Spleen (tissue), 11 donors: Measurements from ENCODE around the gene IGFBP6. TPM values are rescaled to one million over a fixed set of nuclear protein-coding genes. Genes with fewer than 3 reads are reported as not detected.
A peak's percentile ranks its signal among the peaks of the same experiment; 100 is the strongest.

Experiments
- DNase-seq: peaks from one replicate; pipeline ENCODE4 v3.0.0-alpha.2; 2020
- H3K27ac ChIP-seq, 8 donors: fragments of 200-600 bp; sonication (generic) in 7 of 8; 1 replicate in 4 of 8; 2 replicates in 4 of 8; pipeline versions ENCODE4 v1.5.0 to v1.8.0; 2016 to 2021; ENCODE audit warnings: inconsistent platforms in 4 of 8, mild to moderate bottlenecking in 4 of 8, moderate library complexity in 1 of 8
- H3K27me3 ChIP-seq, 7 donors: fragments of 200-600 bp; sonication (generic) in 6 of 7; replicated peaks in 1 of 7; 1 replicate in 4 of 7; 2 replicates in 3 of 7; pipeline versions ENCODE4 v1.5.0 to v1.8.0; 2016 to 2021; ENCODE audit warnings: inconsistent platforms in 3 of 7, mild to moderate bottlenecking in 1 of 7
- H3K36me3 ChIP-seq, 6 donors: fragments of 200-600 bp; sonication (generic) in 5 of 6; 1 replicate in 4 of 6; 2 replicates in 2 of 6; pipeline versions ENCODE4 v1.5.0 to v1.8.0; 2016 to 2021; ENCODE audit warnings: inconsistent platforms in 2 of 6
- H3K4me1 ChIP-seq, 6 donors: fragments of 200-600 bp; sonication (generic) in 5 of 6; 1 replicate in 3 of 6; 2 replicates in 3 of 6; pipeline versions ENCODE4 v1.5.0 to v1.8.0; 2016 to 2021; ENCODE audit warnings: inconsistent platforms in 3 of 6
- H3K4me3 ChIP-seq, 8 donors: fragments of 200-600 bp; sonication (generic) in 7 of 8; 1 replicate in 4 of 8; 2 replicates in 4 of 8; pipeline versions ENCODE4 v1.5.0 to v1.8.0; 2016 to 2021; ENCODE audit warnings: inconsistent platforms in 4 of 8, mild to moderate bottlenecking in 4 of 8, moderate library complexity in 2 of 8
- H3K9me3 ChIP-seq, 8 donors: fragments of 200-600 bp; sonication (generic) in 7 of 8; 1 replicate in 4 of 8; 2 replicates in 4 of 8; pipeline versions ENCODE4 v1.5.0 to v1.8.0; 2016 to 2021; ENCODE audit warnings: inconsistent platforms in 4 of 8
- POLR2A ChIP-seq, 3 donors: fragments of 450-650 bp; IDR thresholded peaks; one replicate each; pipeline ENCODE4 v1.5.1; 2017; ENCODE audit warnings: antibody characterized with exemption in 3 of 3, mild to moderate bottlenecking in 1 of 3
- POLR2AphosphoS5 ChIP-seq, 3 donors: sonication (generic); formaldehyde crosslinking; IDR thresholded peaks; one replicate each; pipeline ENCODE4 v1.5.1; 2017; ENCODE audit warnings: antibody characterized with exemption in 3 of 3
- whole genome bisulfite sequencing, 5 donors: extraction: QIAGEN DNeasy Blood & Tissue Kit in 3 of 5; methylation state at CpG; one replicate each; pipeline versions ENCODE4 v1.1.5 to v1.1.7; 2013 to 2018; 5-methylcytosine and 5-hydroxymethylcytosine counted together
- intact Hi-C: fragments of 100-400 bp; cut with DNase I; formaldehyde crosslinking; loops from one replicate; pipeline ENCODE4 v1.15.0; 2023; ENCODE audit warnings: low total_unique reads
- polyA plus RNA-seq, 3 donors: library from polyadenylated mRNA; stranded (reverse); fragments of 200-250 nt; gene quantifications; one replicate each; pipeline ENCODE4 v1.2.1, GENCODE V29; 2013
- total RNA-seq, 7 donors: library from RNA; depleted of rRNA in 3 of 7; stranded (reverse); fragments of >200 nt in 3 of 7; fragmentation: NEBNext Ultra II Directional in 4 of 7; extraction: Animal tissue kit (Norgen Biotek cat#: 25700) in 4 of 7; gene quantifications; one replicate each; pipeline versions ENCODE4 v1.1.0 to v1.2.1, GENCODE V29; 2016 to 2021
- TF ChIP-seq, protein P1 (sequence below), 11 experiments: fragments of 200-600 bp in 7 of 11; fragments of 450-650 bp in 4 of 11; sonication (generic) in 4 of 11; IDR thresholded peaks in 8 of 11; conservative IDR thresholded peaks in 3 of 11; 1 replicate in 7 of 11; 2 replicates in 4 of 11; pipeline versions ENCODE4 v1.4.0 to v1.8.0; 2016 to 2021; ENCODE audit warnings: antibody characterized with exemption in 11 of 11, inconsistent platforms in 4 of 11, mild to moderate bottlenecking in 1 of 11
- donor health status: healthy with polysubstance abuse.
- donor health status: DM: no; HTN: no; CAD: no; lungs with moderate emphysema.
- donor health status: DM: no; HTN: no; CAD: no.
- donor health status: Bipolar disorder and iron deficiency.
- donor health status: healthy.
- donor health status: DM: no; HTN: no; CAD: no.
- donor health status: DM: yes; HTN: yes; CAD: no.

The IGFBP6 gene
- total and polyA plus RNA-seq, 10 donors: 35.2 to 183 (median 80.0) TPM

DNA sequence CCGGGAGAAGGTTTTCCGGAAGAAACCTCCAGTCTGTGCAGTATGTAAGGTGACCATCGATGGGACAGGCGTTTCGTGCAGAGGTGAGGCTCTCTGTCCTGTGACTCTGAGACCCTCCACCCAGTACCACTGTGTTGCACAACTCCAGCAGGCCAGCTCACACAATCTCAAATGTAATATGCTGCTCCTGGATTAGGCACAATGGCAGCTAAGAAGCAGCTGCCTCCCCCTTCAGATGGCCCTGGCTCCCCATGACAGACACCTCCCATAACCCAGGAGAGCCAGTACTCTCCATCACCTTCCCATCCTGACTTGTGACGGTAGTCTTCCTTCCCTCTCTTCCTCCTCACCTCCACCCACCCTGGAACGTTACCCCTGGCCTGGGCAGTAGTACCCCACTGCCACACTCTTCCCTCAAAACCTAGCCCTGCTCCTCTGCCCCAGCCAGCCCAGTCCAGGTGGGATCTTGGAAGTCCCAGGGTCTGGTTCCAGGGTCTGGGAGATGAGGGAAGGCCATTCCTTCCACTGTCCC lies 45.5 kb upstream of the IGFBP6 start:
- Histone ChIP-seq H3K36me3 (peaks cover 0 to 40% (median 4%) of the 10 kb centered on the region in 6 donors), H3K4me3 (peak overlapping the region; percentile 13 to 78 (median 63)), H3K4me1 (peaks cover 21 to 93% (median 57%) of the 10 kb centered on the region in 6 donors), H3K27ac (peak overlapping the region; percentile 41 to 94 (median 89)), H3K9me3 (no peaks in the 10 kb centered on the region), H3K27me3 (no peaks in the 10 kb centered on the region)
- intact Hi-C loops: no loop called here
- WGBS, 5 donors: 44 to 78% (median 60%) methylated on average over 2 to 7 of the region's 7 CpGs
- TF ChIP-seq POLR2AphosphoS5 (IDR thresholded peaks at IDR 0.05) (no peak), POLR2A (IDR thresholded peaks at IDR 0.05) (no peak)
- TF ChIP-seq, protein P1, sequence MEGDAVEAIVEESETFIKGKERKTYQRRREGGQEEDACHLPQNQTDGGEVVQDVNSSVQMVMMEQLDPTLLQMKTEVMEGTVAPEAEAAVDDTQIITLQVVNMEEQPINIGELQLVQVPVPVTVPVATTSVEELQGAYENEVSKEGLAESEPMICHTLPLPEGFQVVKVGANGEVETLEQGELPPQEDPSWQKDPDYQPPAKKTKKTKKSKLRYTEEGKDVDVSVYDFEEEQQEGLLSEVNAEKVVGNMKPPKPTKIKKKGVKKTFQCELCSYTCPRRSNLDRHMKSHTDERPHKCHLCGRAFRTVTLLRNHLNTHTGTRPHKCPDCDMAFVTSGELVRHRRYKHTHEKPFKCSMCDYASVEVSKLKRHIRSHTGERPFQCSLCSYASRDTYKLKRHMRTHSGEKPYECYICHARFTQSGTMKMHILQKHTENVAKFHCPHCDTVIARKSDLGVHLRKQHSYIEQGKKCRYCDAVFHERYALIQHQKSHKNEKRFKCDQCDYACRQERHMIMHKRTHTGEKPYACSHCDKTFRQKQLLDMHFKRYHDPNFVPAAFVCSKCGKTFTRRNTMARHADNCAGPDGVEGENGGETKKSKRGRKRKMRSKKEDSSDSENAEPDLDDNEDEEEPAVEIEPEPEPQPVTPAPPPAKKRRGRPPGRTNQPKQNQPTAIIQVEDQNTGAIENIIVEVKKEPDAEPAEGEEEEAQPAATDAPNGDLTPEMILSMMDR (IDR thresholded peaks at IDR 0.05 in 8 of 11, conservative IDR thresholded peaks at IDR 0.05 in 3 of 11): no peak
- no peak for DNase-seq

DNA sequence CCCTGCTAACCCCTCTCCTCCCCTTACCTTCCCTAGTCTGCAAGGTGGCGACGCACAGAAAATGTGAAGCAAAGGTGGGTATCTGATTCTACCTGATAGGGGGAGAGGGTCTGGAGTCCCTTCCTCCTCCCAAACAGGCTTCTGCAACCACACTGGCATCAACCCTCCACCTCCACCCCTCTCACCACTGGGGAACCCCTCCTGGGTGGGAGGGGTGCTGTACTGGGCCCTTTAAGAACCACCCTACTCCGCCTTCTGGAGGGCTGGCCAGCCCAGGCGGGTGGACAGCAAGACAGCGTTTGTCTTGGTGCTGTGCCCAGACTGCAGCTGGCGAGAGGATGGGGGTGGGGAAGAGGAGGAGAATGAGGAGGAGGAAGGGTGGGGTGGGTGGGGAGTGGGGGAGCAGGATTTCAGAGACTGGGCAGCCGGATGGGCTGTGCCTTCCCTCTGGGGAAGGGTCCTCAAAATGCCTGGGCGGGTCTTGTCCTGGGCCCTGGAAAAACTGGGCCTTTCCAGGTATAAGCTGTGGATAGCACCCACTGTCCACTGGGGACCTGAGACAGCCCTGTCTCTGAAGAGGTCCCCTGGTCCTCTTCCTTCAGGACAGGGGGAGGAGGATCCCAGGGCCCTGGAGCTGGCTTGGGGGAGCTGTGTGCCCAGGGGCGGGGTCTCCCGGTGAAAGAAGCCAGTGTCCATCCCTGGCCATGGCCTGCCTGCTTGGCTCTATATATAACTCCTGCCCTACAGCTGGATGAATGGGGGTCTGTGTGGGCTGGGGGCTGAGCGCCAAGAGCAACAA lies 44.8 kb upstream of the IGFBP6 start:
- TF ChIP-seq POLR2A (IDR thresholded peaks at IDR 0.05): no peak
- TF ChIP-seq POLR2AphosphoS5 (IDR thresholded peaks at IDR 0.05): peak; percentile 63 to 79 (median 65)
- Histone ChIP-seq H3K27me3 (no peaks in the 10 kb centered on the region), H3K9me3 (no peaks in the 10 kb centered on the region), H3K27ac (peak overlapping the region; percentile 68 to 94 (median 89)), H3K4me1 (peaks cover 21 to 98% (median 58%) of the 10 kb centered on the region in 6 donors), H3K4me3 (peak overlapping the region in 6 of 8 donors; percentile 59 to 78 (median 67)), H3K36me3 (peaks cover 0 to 47% (median 7%) of the 10 kb centered on the region in 6 donors)
- intact Hi-C loops: no loop called here
- 46 to 74% (median 63%) methylated on average over 9 to 11 of the region's 11 CpGs for WGBS, 5 donors
- DNase-seq: no peak

DNA sequence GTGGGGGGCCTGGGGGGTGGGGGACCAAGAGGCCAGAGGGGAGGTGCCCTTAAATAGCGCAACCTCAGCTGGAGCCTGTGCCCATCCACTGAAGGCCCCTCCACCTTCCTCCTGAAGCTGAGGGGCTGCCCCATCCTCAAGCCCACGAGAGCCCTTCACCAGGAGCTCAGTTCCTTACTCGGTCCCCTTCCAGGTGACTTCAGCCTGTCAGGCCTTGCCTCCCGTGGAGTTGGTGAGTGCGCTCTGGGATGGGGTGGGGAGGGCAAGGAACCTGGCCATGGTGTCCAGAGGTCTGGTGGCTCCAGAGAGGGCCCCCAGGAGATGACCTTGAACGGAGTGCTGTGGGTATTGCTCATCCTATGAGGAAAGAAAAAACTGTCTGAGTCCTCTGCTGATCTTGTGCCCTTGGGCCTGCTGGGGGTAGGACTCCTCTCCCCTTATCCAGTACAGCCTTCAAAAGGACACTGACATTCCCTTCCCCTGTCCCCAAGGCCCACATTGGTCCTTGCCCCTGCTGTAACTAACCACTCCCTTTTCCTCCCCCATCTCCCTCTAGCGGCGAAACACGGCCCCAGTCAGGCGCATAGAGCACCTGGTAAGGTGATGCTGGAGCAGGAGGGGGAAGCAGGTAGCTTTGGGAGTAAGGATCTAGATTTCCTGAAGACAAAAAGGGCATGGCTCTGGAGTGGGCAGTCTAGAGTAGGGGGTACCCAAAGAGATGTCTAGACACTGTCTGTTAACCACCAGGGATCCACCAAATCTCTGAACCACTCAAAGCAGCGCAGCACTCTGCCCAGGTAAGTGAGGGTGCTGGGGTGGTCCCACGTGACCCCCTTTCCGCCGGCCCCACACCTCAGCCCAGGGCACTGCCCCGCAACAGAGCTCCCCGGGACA lies 44.0 kb upstream of the IGFBP6 start:
- Histone ChIP-seq H3K36me3 (peaks cover 0 to 56% (median 14%) of the 10 kb centered on the region in 6 donors), H3K9me3 (no peaks in the 10 kb centered on the region), H3K27me3 (no peaks in the 10 kb centered on the region), H3K4me3 (peak overlapping the region; percentile 57 to 90 (median 68)), H3K4me1 (peaks cover 21 to 97% (median 51%) of the 10 kb centered on the region in 6 donors), H3K27ac (peak overlapping the region; percentile 67 to 94 (median 87))
- DNase-seq: peak; percentile 85
- TF ChIP-seq POLR2AphosphoS5 (IDR thresholded peaks at IDR 0.05) (peak; percentile 5 to 58 (median 30)), POLR2A (IDR thresholded peaks at IDR 0.05) (no peak)
- TF ChIP-seq, protein P1 (IDR thresholded peaks at IDR 0.05 in 8 of 11, conservative IDR thresholded peaks at IDR 0.05 in 3 of 11): peak; percentile 45 to 74 (median 68)
- intact Hi-C loops: no loop called here
- WGBS, 5 donors: 34 to 39% (median 36%) methylated on average over 10 to 16 of the region's 16 CpGs

DNA sequence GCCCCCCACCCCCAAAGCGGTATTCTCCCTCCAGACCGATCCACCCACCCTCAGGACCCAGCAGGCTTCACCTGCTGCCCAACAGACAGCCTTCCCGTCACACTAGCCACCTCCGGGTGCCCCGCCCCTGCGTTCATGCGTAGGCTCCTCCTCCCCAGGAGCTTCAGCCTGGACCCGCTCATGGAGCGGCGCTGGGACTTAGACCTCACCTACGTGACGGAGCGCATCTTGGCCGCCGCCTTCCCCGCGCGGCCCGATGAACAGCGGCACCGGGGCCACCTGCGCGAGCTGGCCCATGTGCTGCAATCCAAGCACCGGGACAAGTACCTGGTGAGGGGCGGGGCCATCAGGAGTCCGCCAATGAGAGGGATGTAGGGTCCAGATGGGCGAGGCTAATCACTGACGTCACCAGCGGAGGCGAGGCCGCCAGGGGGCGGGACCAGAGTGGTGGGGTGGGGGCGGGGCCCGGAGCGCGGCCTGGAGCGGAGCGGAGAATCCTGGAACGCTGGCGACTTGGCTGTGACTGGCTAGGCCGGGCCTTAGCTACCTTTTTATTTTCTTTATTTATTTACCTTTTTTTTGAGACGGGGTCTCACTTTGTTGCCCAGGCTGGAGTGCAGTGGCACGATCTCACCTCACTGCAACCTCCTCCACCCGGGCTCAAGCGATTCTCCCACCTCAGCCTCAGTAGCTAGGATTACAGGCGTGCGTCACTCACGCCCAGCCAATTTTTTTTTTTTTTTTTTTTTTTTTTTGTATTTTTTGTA lies 43.2 kb upstream of the IGFBP6 start:
- WGBS, 5 donors: 6 to 13% (median 8%) methylated on average over 23 to 48 of the region's 48 CpGs
- H3K27me3 ChIP-seq: peaks cover 0 to 4% (median 0%) of the 10 kb centered on the region in 7 donors
- H3K4me3 ChIP-seq: peak overlapping the region; percentile 57 to 90 (median 68)
- TF ChIP-seq POLR2A (IDR thresholded peaks at IDR 0.05) (no peak), POLR2AphosphoS5 (IDR thresholded peaks at IDR 0.05) (peak; percentile 74 to 91 (median 85))
- TF ChIP-seq, protein P1 (IDR thresholded peaks at IDR 0.05 in 8 of 11, conservative IDR thresholded peaks at IDR 0.05 in 3 of 11): peak in 4 of 11 experiments; percentile 9 to 46 (median 32)
- peak; percentile 97 for DNase-seq
- intact Hi-C loops: no loop called here
- H3K36me3 ChIP-seq: peaks cover 0 to 64% (median 17%) of the 10 kb centered on the region in 6 donors
- peaks cover 21 to 95% (median 46%) of the 10 kb centered on the region in 6 donors for H3K4me1 ChIP-seq
- peak overlapping the region; percentile 67 to 94 (median 87) for H3K27ac ChIP-seq
- H3K9me3 ChIP-seq: no peaks in the 10 kb centered on the region
